GM06990 (cell line): Measurements from ENCODE around the gene FZR1.

Experiments
- DNase-seq: peaks from one replicate; pipeline ENCODE4 v3.0.0-alpha.2; 2011; ENCODE audit not compliant: insufficient read length; ENCODE audit errors: extremely low read depth
- H3K27me3 ChIP-seq: replicated peaks from 2 replicates; pipeline ENCODE4 v1.6.0; 2011; ENCODE audit warnings: low read length; ENCODE audit not compliant: control insufficient read depth, insufficient read depth
- H3K36me3 ChIP-seq: 2 replicates; pipeline ENCODE4 v1.5.1; 2011; ENCODE audit warnings: low read length; ENCODE audit not compliant: control insufficient read depth, insufficient read depth
- H3K4me3 ChIP-seq: replicated peaks from 2 replicates; pipeline ENCODE4 v1.5.1; 2011; ENCODE audit warnings: low read depth, mild to moderate bottlenecking, control low read depth, low read length
- CTCF ChIP-seq: IDR thresholded peaks from 2 replicates; pipeline ENCODE4 v1.5.1; 2011; ENCODE audit warnings: low read length, control low read depth, mild to moderate bottlenecking, inconsistent platforms; ENCODE audit not compliant: insufficient read depth, poor library complexity, severe bottlenecking

Gene FZR1

GRCh38 chr19:3466635-3467034 lies 39.5 kb upstream of the FZR1 start:
- no peaks in the 10 kb centered on the region for H3K27me3 ChIP-seq
- no peak for TF ChIP-seq CTCF

GRCh38 chr19:3467437-3468198 lies 38.5 kb upstream of the FZR1 start:
- DNase-seq = no peak
- Histone ChIP-seq H3K4me3 (no peak overlapping the region), H3K27me3 (no peaks in the 10 kb centered on the region), H3K36me3 (no peaks in the 10 kb centered on the region; the same call in 1 of the 2 replicates)
- TF ChIP-seq CTCF = no peak

More at GRCh38 chr19:3466635-3467034, 39.5 kb upstream of the FZR1 start:
- Histone ChIP-seq H3K4me3 (no peak overlapping the region), H3K36me3 (peaks cover 2% of the 10 kb centered on the region; the same call in 1 of the 2 replicates)
- no peak for DNase-seq

GRCh38 chr19:3468211-3468610 lies 37.9 kb upstream of the FZR1 start:
- DNase-seq = peak; percentile 10
- no peak for TF ChIP-seq CTCF
- no peaks in the 10 kb centered on the region; the same call in 1 of the 2 replicates for H3K36me3 ChIP-seq
- no peaks in the 10 kb centered on the region for H3K27me3 ChIP-seq
- H3K4me3 ChIP-seq = no peak overlapping the region

- no peaks in the 10 kb centered on the region for H3K36me3 ChIP-seq
- no peak for TF ChIP-seq CTCF
- DNase-seq = peak; percentile 15
- no peak overlapping the region for H3K4me3 ChIP-seq
- no peaks in the 10 kb centered on the region for H3K27me3 ChIP-seq
Measured at GRCh38 chr19:3469638-3470499, 36.2 kb upstream of the FZR1 start.

- DNase-seq = no peak
- Histone ChIP-seq H3K27me3 (no peaks in the 10 kb centered on the region), H3K36me3 (no peaks in the 10 kb centered on the region), H3K4me3 (no peak overlapping the region)
- TF ChIP-seq CTCF = no peak
Measured at GRCh38 chr19:3470500-3471128, 35.5 kb upstream of the FZR1 start.
